GM10266 (cell line): ENCODE measurements around the gene SIX5.
A peak's percentile ranks its signal among the peaks of the same experiment; 100 is the strongest.

Source experiments
- DNase-seq: peaks from one replicate; pipeline ENCODE4 v3.0.0; 2012; ENCODE audit errors: extremely low spot score
- CTCF ChIP-seq: IDR thresholded peaks from 2 replicates; pipeline ENCODE4 v1.5.1; 2012; ENCODE audit warnings: mild to moderate bottlenecking, low read depth; ENCODE audit not compliant: control insufficient read depth, insufficient read depth; ENCODE audit errors: missing control alignments

The SIX5 gene

GRCh38 chr19:45772130-45772840 is 3.2 kb upstream of the SIX5 start:
- TF ChIP-seq CTCF, result no peak
- no peak for DNase-seq

DNA sequence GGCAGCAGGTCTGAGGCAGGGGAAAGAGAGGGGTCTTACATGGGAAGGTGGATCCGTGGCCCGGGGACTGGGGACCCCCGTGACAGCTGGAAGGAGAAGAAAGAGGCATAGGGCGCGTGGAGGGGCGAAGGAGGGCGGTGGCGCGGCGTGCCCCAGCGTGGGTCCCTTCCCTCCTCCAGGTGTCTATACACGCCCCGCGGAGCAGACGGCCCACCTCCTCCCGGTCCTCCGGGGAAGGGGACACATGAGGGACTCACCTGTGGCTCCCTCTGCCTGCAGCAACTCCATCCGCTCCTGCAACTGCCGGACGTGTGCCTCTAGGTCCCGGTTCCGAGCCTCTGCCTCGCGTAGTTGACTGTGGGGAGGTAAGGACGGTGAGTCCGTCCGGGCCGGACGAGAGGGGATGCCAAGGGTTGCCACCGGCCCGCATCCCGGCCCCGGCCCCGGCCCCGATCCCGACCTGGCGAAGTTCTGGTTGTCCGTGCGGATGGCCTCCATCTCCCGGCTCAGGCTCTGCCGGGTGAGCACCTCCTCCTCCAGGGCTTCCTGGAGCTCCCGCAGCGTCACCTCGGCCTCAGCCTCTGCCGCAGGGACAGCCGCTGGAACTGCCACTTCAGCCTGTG is 2.4 kb upstream of the SIX5 start:
- no peak for DNase-seq
- no peak for TF ChIP-seq CTCF

GRCh38 chr19:45770192-45771101 is 1.4 kb upstream of the SIX5 start:
- TF ChIP-seq CTCF, result peak; percentile 93
- peak; percentile 98 for DNase-seq

GRCh38 chr19:45769821-45770191 is 754 bp upstream of the SIX5 start:
- TF ChIP-seq CTCF, result no peak
- no peak for DNase-seq

GRCh38 chr19:45768655-45768983 is 433 bp downstream of the SIX5 start:
- no peak for DNase-seq
- TF ChIP-seq CTCF, result no peak

- no peak for TF ChIP-seq CTCF
- DNase-seq, result peak; percentile 80
Observed at GRCh38 chr19:45767881-45768654, 984 bp downstream of the SIX5 start.
